ENCODE measurements around the gene EHF.

EHF gene

GRCh38 chr11:34669458-34669857 is 48.6 kb downstream of the EHF start:
- TF ChIP-seq GATA2 (IDR thresholded peaks at IDR 0.05; ENCODE audit: low read depth, low read length) = no peak
- TF ChIP-seq GATA3 (IDR thresholded peaks at IDR 0.05; ENCODE audit: low read depth, low read length) = no peak

- TF ChIP-seq GATA2 (IDR thresholded peaks at IDR 0.05; ENCODE audit: low read depth, low read length) (no peak), GATA3 (IDR thresholded peaks at IDR 0.05; ENCODE audit: low read depth, low read length) (no peak)
Measured at GRCh38 chr11:34671117-34671516, 50.2 kb downstream of the EHF start.

- TF ChIP-seq GATA2 (IDR thresholded peaks at IDR 0.05; ENCODE audit: low read depth, low read length) (no peak), GATA3 (IDR thresholded peaks at IDR 0.05; ENCODE audit: low read depth, low read length) (no peak)
Measured at GRCh38 chr11:34671946-34672345, 51.1 kb downstream of the EHF start.

GRCh38 chr11:34674038-34674437 is 53.1 kb downstream of the EHF start:
- no peak for TF ChIP-seq GATA2 (IDR thresholded peaks at IDR 0.05; ENCODE audit: low read depth, low read length)

GRCh38 chr11:34676227-34676626 is 55.3 kb downstream of the EHF start:
- TF ChIP-seq GATA3 (IDR thresholded peaks at IDR 0.05; ENCODE audit: low read depth, low read length) = no peak
- no peak for TF ChIP-seq GATA2 (IDR thresholded peaks at IDR 0.05; ENCODE audit: low read depth, low read length)

- TF ChIP-seq GATA3 (IDR thresholded peaks at IDR 0.05; ENCODE audit: low read depth, low read length) = no peak
- TF ChIP-seq GATA2 (IDR thresholded peaks at IDR 0.05; ENCODE audit: low read depth, low read length) = no peak
Measured at GRCh38 chr11:34679681-34680080, 58.8 kb downstream of the EHF start.

- no peak for TF ChIP-seq GATA3 (IDR thresholded peaks at IDR 0.05; ENCODE audit: low read depth, low read length)
- no peak for TF ChIP-seq GATA2 (IDR thresholded peaks at IDR 0.05; ENCODE audit: low read depth, low read length)
Measured at GRCh38 chr11:34680206-34680605, 59.3 kb downstream of the EHF start.

GRCh38 chr11:34680918-34681586 is 60.2 kb downstream of the EHF start:
- TF ChIP-seq GATA2 (IDR thresholded peaks at IDR 0.05; ENCODE audit: low read depth, low read length) (no peak), GATA3 (IDR thresholded peaks at IDR 0.05; ENCODE audit: low read depth, low read length) (no peak)

- no peak for TF ChIP-seq GATA3 (IDR thresholded peaks at IDR 0.05; ENCODE audit: low read depth, low read length)
- no peak for TF ChIP-seq GATA2 (IDR thresholded peaks at IDR 0.05; ENCODE audit: low read depth, low read length)
Measured at GRCh38 chr11:34682825-34683224, 61.9 kb downstream of the EHF start.

GRCh38 chr11:34683396-34683795 is 62.5 kb downstream of the EHF start:
- TF ChIP-seq GATA3 (IDR thresholded peaks at IDR 0.05; ENCODE audit: low read depth, low read length) = no peak
- no peak for TF ChIP-seq GATA2 (IDR thresholded peaks at IDR 0.05; ENCODE audit: low read depth, low read length)

- TF ChIP-seq GATA3 (IDR thresholded peaks at IDR 0.05; ENCODE audit: low read depth, low read length) (no peak), GATA2 (IDR thresholded peaks at IDR 0.05; ENCODE audit: low read depth, low read length) (no peak)
Measured at GRCh38 chr11:34685864-34686263, 65.0 kb downstream of the EHF start.

- TF ChIP-seq GATA2 (IDR thresholded peaks at IDR 0.05; ENCODE audit: low read depth, low read length) (no peak), GATA3 (IDR thresholded peaks at IDR 0.05; ENCODE audit: low read depth, low read length) (no peak)
Measured at GRCh38 chr11:34696862-34697261, 76.0 kb downstream of the EHF start.

- no peak for TF ChIP-seq GATA2 (IDR thresholded peaks at IDR 0.05; ENCODE audit: low read depth, low read length)
Measured at GRCh38 chr11:34706709-34707461, 86.0 kb downstream of the EHF start.

GRCh38 chr11:34707462-34707840 is 86.6 kb downstream of the EHF start:
- TF ChIP-seq GATA3 (IDR thresholded peaks at IDR 0.05; ENCODE audit: low read depth, low read length) (no peak), GATA2 (IDR thresholded peaks at IDR 0.05; ENCODE audit: low read depth, low read length) (no peak)
